B cell (primary cell): ENCODE results near the gene AHNAK. TPM values are rescaled to one million over a fixed set of nuclear protein-coding genes. Genes with fewer than 3 reads are reported as not detected.

Source experiments
- ATAC-seq: fragments of 200-7000 bp; cut with Tn5 transposase; one replicate; pipeline ENCODE4 v1.10.0; 2021; ENCODE audit warnings: low read depth, mild to moderate bottlenecking, moderate number of reproducible peaks, moderate library complexity
- CTCF ChIA-PET: fragments of 350-600 bp; sonication (Branson Sonifier 250); formaldehyde crosslinking; loops from one replicate; lab custom pipeline; 2021; ENCODE audit warnings: antibody characterized with exemption, inconsistent platforms; lab: Charles Lee
- POLR2A ChIA-PET: fragments of 350-600 bp; sonication (Branson Sonifier 250); formaldehyde crosslinking; loops from one replicate; lab custom pipeline; 2021; ENCODE audit warnings: antibody characterized with exemption; lab: Charles Lee
- DNase-seq: peaks from one replicate; pipeline ENCODE4 v3.0.0; 2013
- H2AFZ ChIP-seq: 2 replicates; pipeline ENCODE4 v1.6.1; 2012; ENCODE audit warnings: mild to moderate bottlenecking, low read depth, low read length; ENCODE audit not compliant: insufficient read depth, poor library complexity, severe bottlenecking
- H3K27ac ChIP-seq, 2 donors: 1 replicate in 1 of 2; 2 replicates in 1 of 2; pipeline ENCODE4 v1.5.1; 2012 to 2013; ENCODE audit warnings: low read length in 2 of 2, mild to moderate bottlenecking in 2 of 2, moderate library complexity in 1 of 2
- H3K27me3 ChIP-seq, 4 experiments: fragments of 200-600 bp in 1 of 4; sonication (generic) in 1 of 4; replicated peaks in 1 of 4; 1 replicate in 2 of 4; 2 replicates in 2 of 4; pipeline versions ENCODE4 v1.6.1 to v1.7.0; 2013 to 2016; ENCODE audit warnings: low read length in 3 of 4, mild to moderate bottlenecking in 2 of 4, mixed read lengths in 1 of 4, moderate library complexity in 1 of 4; ENCODE audit not compliant: insufficient read depth in 4 of 4, control insufficient read depth in 3 of 4; ENCODE audit errors: control extremely low read depth in 1 of 4
- H3K36me3 ChIP-seq, 2 experiments: replicated peaks in 1 of 2; 1 replicate in 1 of 2; 2 replicates in 1 of 2; pipeline versions ENCODE4 v1.6.1 to v1.7.1; 2013; ENCODE audit warnings: low read length in 1 of 2; ENCODE audit not compliant: insufficient read depth in 2 of 2, control insufficient read depth in 1 of 2; ENCODE audit errors: control extremely low read depth in 1 of 2, extremely low read depth in 1 of 2
- H3K4me1 ChIP-seq, 2 donors: fragments of 200-600 bp in 1 of 2; sonication (generic) in 1 of 2; 1 replicate in 1 of 2; 2 replicates in 1 of 2; pipeline versions ENCODE4 v1.5.1 to v1.6.1; 2013 to 2017; ENCODE audit warnings: low read length in 2 of 2; ENCODE audit not compliant: control insufficient read depth in 2 of 2, insufficient read depth in 2 of 2
- H3K4me2 ChIP-seq: replicated peaks from 2 replicates; pipeline ENCODE3; 2012; ENCODE audit warnings: mild to moderate bottlenecking, low read depth, low read length; ENCODE audit not compliant: poor library complexity, severe bottlenecking
- H3K4me3 ChIP-seq, 5 experiments: fragments of 200-600 bp in 1 of 5; sonication (generic) in 1 of 5; 1 replicate in 3 of 5; 2 replicates in 2 of 5; pipeline versions ENCODE4 v1.5.1 to v1.7.0; 2011 to 2016; ENCODE audit warnings: low read length in 4 of 5, mild to moderate bottlenecking in 4 of 5, low read depth in 2 of 5, control low read depth in 1 of 5, moderate library complexity in 1 of 5; ENCODE audit not compliant: insufficient read depth in 1 of 5; ENCODE audit errors: control extremely low read depth in 1 of 5, extremely low read depth in 1 of 5
- H3K79me2 ChIP-seq: fragments of 200-600 bp; sonication (generic); one replicate; pipeline ENCODE4 v1.6.0; 2016; ENCODE audit warnings: low read length; ENCODE audit not compliant: control insufficient read depth, insufficient read depth
- H3K9ac ChIP-seq: fragments of 200-600 bp; sonication (generic); 2 replicates; pipeline ENCODE4 v1.6.1; 2017; ENCODE audit warnings: mild to moderate bottlenecking, low read length, moderate library complexity
- H3K9me3 ChIP-seq, 3 donors: one replicate each; pipeline versions ENCODE4 v1.6.1 to v1.7.1; 2013; ENCODE audit warnings: low read length in 2 of 3; ENCODE audit not compliant: control insufficient read depth in 2 of 3, insufficient read depth in 1 of 3; ENCODE audit errors: control extremely low read depth in 1 of 3
- H4K20me1 ChIP-seq: 2 replicates; pipeline ENCODE4 v1.6.0; 2012; ENCODE audit warnings: mild to moderate bottlenecking, low read length; ENCODE audit not compliant: insufficient read depth, control insufficient read depth, poor library complexity, severe bottlenecking
- H3K27ac Mint-ChIP-seq: one replicate; pipeline ENCODE4 v1.8.0; 2021; ENCODE audit warnings: mixed read lengths
- H3K27me3 Mint-ChIP-seq: one replicate; pipeline ENCODE4 v1.8.0; 2021; ENCODE audit warnings: mixed read lengths
- H3K4me1 Mint-ChIP-seq: one replicate; pipeline ENCODE4 v1.8.0; 2021; ENCODE audit warnings: mixed read lengths
- H3K4me3 Mint-ChIP-seq: one replicate; pipeline ENCODE4 v1.8.0; 2021; ENCODE audit warnings: mixed read lengths
- H3K9me3 Mint-ChIP-seq: one replicate; pipeline ENCODE4 v1.8.0; 2022; ENCODE audit warnings: mixed read lengths; ENCODE audit not compliant: insufficient read depth
- CTCF ChIP-seq: fragments of 200-600 bp; IDR thresholded peaks from one replicate; pipeline ENCODE4 v1.8.0; 2022; ENCODE audit warnings: antibody characterized with exemption, mild to moderate bottlenecking
- EZH2 ChIP-seq: IDR thresholded peaks from 2 replicates; pipeline ENCODE4 v1.6.1; 2012; ENCODE audit warnings: borderline replicate concordance, low read depth, mild to moderate bottlenecking, moderate library complexity, low read length; ENCODE audit not compliant: insufficient read depth, poor library complexity, severe bottlenecking
- WGBS: methylation state at CpG from one replicate; pipeline ENCODE4 v1.1.5; 2013; ENCODE audit warnings: missing lambda C conversion rate; ENCODE audit not compliant: insufficient coverage; 5-methylcytosine and 5-hydroxymethylcytosine counted together
- intact Hi-C: fragments of 100-400 bp; cut with micrococcal nuclease; formaldehyde crosslinking; loops from one replicate; pipeline ENCODE4 v1.10.0; 2022
- polyA plus RNA-seq: library from polyadenylated mRNA; depleted of rRNA; stranded (reverse); fragments of >200 nt; gene quantifications from 2 replicates; pipeline ENCODE4 v1.2.3, GENCODE V29; 2012
- total RNA-seq, 2 donors: library from RNA; stranded (reverse); fragments of 120-200 nt in 1 of 2; gene quantifications; 1 replicate in 1 of 2; 2 replicates in 1 of 2; pipeline versions ENCODE4 v1.2.3 to v1.2.4, GENCODE V29; 2013 to 2022

Gene AHNAK
- total and polyA plus RNA-seq, 2 donors (not counting 1 experiment from before 2014, with no cell fraction given): 63.7 to 229 TPM

GRCh38 chr11:62401356-62401755 lies 145.2 kb downstream of the AHNAK start:
- Mint-ChIP-seq H3K27ac (no peak overlapping the region), H3K4me1 (peaks cover 9% of the 10 kb centered on the region), H3K9me3 (no peaks in the 10 kb centered on the region), H3K4me3 (no peak overlapping the region), H3K27me3 (peaks cover 18% of the 10 kb centered on the region)
- POLR2A ChIA-PET: no interaction called here
- 100% methylated on average over 4 of the region's 5 CpGs for WGBS
- Histone ChIP-seq H3K9ac (no peak overlapping the region), H3K9me3 (no peaks in the 10 kb centered on the region), H3K79me2 (no peaks in the 10 kb centered on the region), H3K27ac (no peak overlapping the region), H3K36me3 (no peaks in the 10 kb centered on the region), H4K20me1 (no peaks in the 10 kb centered on the region), H3K27me3 (peaks cover 0 to 8% (median 0%) of the 10 kb centered on the region in 4 experiments), H3K4me3 (no peak overlapping the region), H3K4me2 (peak overlapping the region; percentile 66), H2AFZ (peak overlapping the region; percentile 84), H3K4me1 (peaks cover 9 to 11% of the 10 kb centered on the region in 2 donors)
- no peak for DNase-seq
- TF ChIP-seq EZH2 (no peak), CTCF (no peak)
- CTCF ChIA-PET: interaction anchor here (1.0 to 1.3 kb wide), 2 partner anchors 11 to 23 kb away, joined by 3 to 4 read pairs; no protein-coding TSS in a partner anchor
- ATAC-seq: no peak
- intact Hi-C loops: no loop called here

DNA sequence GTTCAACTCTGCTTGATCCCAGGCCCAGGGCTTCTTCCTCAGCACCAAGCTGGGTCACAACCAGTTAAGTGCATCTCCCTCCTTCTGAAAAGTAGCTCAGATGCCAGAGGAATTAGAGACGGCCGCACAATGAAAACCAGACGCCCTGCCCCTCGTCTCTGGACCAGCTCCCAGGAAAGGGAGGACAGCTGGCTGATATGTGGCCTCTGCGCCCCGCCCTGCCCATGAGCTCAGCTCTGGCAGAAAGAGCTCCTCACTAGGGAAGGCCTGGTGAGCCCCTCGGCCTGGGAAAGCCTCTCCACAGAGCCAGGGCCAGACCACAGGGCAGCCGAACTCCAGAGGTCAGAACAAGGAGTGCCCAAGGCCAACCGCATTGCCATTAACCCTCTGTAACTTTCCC lies 145.8 kb downstream of the AHNAK start:
- no peak overlapping the region for H2AFZ ChIP-seq
- CTCF ChIA-PET: interaction anchor here (1.0 to 1.5 kb wide), 3 partner anchors 10 to 142 kb away, joined by 3 to 4 read pairs (median 3); no protein-coding TSS in a partner anchor

More for the DNA sequence above, 145.8 kb downstream of the AHNAK start:
- TF ChIP-seq EZH2 (no peak), CTCF (no peak)
- intact Hi-C loops: no loop called here
- Histone ChIP-seq H3K4me3 (no peak overlapping the region), H3K9me3 (no peaks in the 10 kb centered on the region), H3K27ac (no peak overlapping the region), H3K9ac (no peak overlapping the region), H3K79me2 (no peaks in the 10 kb centered on the region), H4K20me1 (no peaks in the 10 kb centered on the region), H3K4me1 (peaks cover 9 to 11% of the 10 kb centered on the region in 2 donors), H3K36me3 (no peaks in the 10 kb centered on the region), H3K4me2 (no peak overlapping the region), H3K27me3 (peaks cover 0 to 8% (median 0%) of the 10 kb centered on the region in 4 experiments)
- WGBS: 93% methylated on average over 9 of the region's 9 CpGs
- Mint-ChIP-seq H3K9me3 (no peaks in the 10 kb centered on the region), H3K4me1 (peaks cover 9% of the 10 kb centered on the region), H3K27me3 (peaks cover 18% of the 10 kb centered on the region), H3K27ac (no peak overlapping the region), H3K4me3 (no peak overlapping the region)
- no peak for ATAC-seq
- DNase-seq: no peak
- POLR2A ChIA-PET: no interaction called here
